Midbrain (tissue), 1 donor: Measurements from ENCODE around the gene CAV3.

Experiments used
- DNase-seq: peaks from one replicate; lab custom pipeline; 2025; lab: John Stamatoyannopoulos, UW

CAV3 gene

GRCh38 chr3:8762607-8763377 is 29.2 kb downstream of the CAV3 start:
- DNase-seq, result no peak

GRCh38 chr3:8764528-8764927 is 30.9 kb downstream of the CAV3 start:
- DNase-seq, result no peak

- no peak for DNase-seq
Observed at GRCh38 chr3:8765528-8765927, 31.9 kb downstream of the CAV3 start.

- DNase-seq, result no peak
Observed at GRCh38 chr3:8766148-8766547, 32.5 kb downstream of the CAV3 start.

GRCh38 chr3:8767256-8767666 is 33.7 kb downstream of the CAV3 start:
- DNase-seq, result no peak

- no peak for DNase-seq
Observed at GRCh38 chr3:8767667-8768363, 34.2 kb downstream of the CAV3 start.

GRCh38 chr3:8768364-8769087 is 34.9 kb downstream of the CAV3 start:
- DNase-seq, result no peak

GRCh38 chr3:8769088-8769822 is 35.7 kb downstream of the CAV3 start, which contains the start of gene OXTR:
Gene OXTR, minus strand, starts transcription at chr3:8769613. Its CDS starts 1,426 bp downstream, at chr3:8768187.
- peak; percentile 84 for DNase-seq

DNA sequence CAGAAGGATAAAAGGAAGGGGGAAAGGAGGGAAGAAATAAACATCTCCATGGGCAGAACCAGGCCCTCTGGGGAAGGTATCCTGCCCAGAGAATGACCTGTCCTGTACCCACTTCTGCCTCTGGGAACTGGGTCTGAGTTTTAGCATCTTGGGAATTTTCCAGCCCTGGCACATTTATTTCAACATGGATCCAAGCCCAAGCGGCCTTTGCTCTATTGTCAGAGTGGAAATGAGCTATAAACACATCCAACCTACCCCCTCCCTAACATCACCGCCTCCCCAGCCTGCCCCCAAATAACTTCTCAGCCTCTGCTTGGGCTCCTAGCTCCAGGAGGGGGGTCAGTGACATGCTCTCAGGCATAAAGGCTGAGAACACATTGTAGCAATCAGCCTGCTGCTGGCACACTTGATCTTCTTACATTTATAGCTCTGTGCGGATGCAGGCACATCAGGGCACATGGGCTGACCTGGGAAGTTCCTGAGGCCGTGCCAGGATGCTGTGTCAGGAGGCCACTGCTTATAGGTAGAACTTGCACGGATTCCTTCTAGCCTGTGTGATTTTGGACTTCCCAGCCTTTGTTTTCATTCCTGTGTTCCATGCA is 40.4 kb downstream of the CAV3 start:
- peak; percentile 47 for DNase-seq

DNA sequence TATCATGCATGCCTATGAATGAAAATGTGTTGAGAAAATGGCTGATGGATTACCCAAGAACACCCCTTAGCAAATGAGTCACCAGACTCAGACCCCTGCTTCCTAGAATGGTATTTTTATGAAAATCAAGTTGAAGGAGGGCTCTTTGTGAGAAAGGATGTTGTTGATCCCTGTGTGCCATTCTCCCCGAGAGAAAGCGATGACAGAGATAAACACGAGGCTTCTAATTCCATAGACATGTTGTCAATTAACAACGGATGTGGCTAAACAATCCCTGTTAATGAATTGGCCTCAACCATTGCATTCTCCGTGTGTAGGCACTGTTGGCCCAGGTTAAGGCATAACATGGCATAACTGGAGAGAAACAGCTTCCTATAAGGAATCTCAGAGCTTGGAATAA is 41.6 kb downstream of the CAV3 start:
- no peak for DNase-seq

GRCh38 chr3:8775602-8776001 is 42.0 kb downstream of the CAV3 start:
- DNase-seq, result no peak

DNA sequence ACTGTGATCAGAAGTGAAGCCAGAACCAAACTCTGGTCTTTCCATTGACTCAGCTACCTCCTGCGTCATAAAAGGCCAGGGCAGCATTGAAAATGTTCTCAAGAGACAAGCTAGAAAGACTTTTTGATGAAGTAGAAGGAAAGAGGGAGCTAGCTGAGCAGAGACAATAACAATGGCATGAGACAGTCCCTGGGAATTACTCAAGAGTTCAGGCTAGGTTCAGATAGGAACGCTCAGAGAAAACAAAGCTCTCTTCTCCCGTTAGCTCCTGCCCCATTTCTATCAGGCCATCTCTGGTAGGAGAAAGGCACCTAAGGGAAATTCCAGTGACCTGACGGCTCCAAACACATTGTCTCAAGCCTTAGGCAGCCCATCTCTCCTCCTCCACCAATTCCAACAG is 42.8 kb downstream of the CAV3 start:
- DNase-seq, result no peak

DNA sequence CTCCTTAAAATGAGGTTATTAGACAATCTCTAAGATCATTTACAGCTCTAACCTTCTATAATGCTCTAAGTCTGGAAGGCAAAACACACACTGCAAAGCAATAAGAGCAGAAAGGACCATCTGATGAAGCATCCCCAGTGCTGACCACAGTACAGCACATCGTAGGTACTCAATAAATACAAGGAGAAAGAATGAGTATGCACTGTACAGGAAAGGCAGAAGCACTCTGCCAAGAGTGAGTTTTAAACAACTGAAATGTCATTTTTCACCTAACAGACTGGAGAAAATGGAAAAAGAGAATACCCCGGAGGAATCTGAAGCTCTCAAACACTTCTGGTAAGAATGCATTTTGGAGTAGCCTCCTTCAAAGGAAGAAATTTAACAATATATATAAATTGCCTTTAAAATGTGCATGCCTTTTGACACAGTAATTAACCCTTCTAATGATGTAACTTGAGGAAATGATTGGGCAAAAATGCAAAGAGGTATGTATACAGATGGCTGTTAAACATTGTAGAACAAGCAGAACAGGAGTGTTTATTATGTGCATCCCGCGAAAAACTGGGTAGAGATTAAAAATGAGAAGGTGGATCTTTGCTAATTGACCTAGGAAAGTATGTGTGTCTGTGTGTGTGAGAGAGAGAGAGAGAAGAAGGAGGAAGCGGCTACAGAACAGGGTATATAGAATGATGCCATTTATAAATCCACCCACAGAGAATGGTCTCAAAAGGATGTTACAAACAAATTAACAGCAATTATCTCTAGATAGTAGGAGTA is 43.8 kb downstream of the CAV3 start:
- no peak for DNase-seq

DNA sequence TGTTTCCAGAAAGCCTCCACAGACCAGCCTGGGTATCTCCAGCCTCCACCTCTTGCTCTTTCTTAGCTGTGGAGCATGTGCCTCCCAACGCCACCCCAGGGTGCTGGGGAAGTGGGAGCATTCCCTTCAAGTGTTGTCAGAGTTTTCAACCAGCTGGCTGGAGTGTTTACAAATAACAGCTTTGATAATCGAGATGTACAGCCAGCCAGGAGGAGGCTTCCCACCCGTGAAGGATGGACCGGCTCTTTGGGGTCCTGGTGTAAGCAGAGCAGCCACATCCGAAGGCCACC is 44.3 kb downstream of the CAV3 start:
- no peak for DNase-seq

DNA sequence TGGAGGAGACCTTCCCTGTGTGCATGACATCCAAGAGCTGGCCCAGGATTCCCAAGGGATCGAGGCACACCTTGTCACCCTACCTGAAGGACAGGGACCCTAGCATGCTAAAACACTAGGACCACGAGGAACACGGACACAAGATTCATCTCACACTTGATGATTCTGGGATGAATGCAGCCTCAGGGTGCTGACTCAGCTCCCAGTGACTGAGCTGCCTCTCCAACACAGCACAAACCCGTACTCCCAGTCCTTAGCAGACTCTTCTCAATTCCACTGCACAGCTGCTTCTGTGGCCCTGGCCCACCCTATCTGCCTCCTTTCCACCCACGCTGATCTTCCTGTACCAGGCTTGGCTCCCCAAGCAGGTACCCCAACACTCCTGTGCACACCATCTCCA is 44.9 kb downstream of the CAV3 start:
- no peak for DNase-seq

GRCh38 chr3:8780279-8780678 is 46.7 kb downstream of the CAV3 start:
- peak; percentile 27 for DNase-seq

DNA sequence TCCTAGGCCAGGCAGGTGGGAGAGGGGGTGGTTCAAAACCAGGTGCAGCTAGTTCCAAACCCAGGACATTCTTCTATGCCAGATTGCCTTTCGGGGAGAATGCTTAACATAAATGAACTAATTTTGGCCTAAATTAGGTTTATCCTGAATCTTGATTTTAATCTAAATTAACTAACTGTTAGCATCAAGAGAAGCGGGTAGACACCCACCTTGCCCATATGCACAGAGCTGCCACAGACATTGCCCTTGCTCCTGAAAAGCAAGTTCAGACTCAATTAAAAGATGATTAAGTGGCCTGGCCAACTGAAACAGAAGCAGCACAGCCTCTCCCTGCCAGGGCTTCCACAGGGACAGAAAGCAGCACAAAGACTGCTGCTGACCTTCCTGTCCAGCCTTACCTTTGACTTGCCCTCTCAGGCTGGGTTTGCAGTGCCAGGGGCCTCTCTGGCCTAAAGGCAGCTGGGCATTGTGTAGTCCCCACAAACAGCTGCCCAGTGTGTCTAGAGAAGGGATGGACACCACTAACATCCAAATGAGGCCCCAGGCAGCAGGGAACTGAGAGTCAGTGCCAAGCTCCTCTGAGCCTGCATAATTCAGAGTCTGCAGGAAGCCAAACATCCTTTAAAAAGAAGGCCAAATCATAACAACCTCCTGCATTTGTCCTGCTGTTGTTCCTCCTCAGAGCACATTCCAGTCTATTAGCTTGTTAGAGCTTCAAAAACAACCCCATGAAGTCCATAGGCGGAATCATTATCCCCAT is 51.3 kb downstream of the CAV3 start:
- DNase-seq, result peak; percentile 45

- no peak for DNase-seq
Observed at GRCh38 chr3:8790529-8790928, 56.9 kb downstream of the CAV3 start.

GRCh38 chr3:8793242-8793641 is 59.6 kb downstream of the CAV3 start:
- DNase-seq, result no peak

DNA sequence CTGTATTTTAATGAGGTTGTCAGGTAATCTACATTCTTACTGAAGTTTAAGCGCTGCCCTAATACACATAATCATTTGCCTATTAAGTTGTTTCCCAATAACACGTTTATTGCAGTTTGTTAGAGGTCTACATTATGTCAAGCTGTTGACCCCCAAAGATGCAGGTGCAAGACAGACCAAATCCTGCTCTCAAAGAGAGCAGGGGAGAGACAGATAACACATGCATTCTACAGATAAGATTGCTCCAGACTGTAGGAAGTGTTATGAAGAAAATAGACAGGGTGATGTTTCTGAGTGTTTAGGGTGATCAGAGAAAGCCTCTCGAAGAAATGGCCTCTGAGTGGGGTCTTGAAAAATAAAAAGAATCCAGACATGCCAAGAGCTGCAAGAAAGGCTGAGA is 60.6 kb downstream of the CAV3 start:
- no peak for DNase-seq
